ENCODE measurements around the gene FOXR1.
A peak's percentile ranks its signal among the peaks of the same experiment; 100 is the strongest.

Gene FOXR1

GRCh38 chr11:118971646-118972045 lies at the start of gene FOXR1:
TSS of gene FOXR1 (plus strand) at chr11:118971761. CDS start at chr11:118971932, 171 bp downstream.
- no peak for DNase-seq (ENCODE audit: low read depth)

DNA sequence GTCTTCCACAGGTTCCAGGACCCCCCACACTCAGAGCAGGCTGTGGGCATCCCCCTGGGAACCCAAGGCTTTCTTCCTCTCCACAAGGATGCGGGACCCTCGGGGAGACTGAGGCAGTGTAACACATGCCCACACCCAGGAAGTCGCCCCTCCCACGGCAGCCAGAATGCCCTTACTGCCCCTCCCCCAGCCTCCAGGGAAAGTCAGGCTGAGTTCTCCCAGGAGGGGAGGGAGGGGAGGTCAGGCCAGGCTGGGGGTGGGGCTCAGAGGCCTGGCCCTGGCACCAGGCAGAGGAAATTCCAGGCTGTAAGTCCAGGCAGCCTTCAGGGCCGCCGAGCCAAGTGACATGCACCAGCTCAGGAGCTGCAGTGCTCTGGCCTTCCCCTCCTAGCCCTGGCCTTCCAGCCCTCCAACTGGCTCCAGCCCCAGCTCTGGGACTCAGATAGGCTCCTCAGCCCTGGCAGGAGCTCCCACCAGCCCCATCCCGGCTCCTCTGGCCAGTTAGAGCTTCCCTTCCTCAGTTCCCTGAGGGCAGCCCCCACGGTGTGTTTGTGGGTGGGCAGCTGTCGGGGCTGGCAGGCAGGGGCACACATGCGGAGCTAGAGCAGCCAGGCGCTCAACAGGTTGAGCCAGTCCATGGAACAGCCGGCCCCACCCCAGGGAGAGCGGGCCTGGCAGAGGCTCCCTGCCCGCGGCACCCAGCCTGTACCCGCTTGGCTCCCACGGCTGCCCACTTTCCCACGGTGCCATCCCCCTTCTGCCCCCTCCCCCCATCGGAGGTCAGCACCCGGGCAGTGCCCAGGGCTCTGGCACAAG lies 49.4 kb upstream of the FOXR1 start:
- no peak for DNase-seq (ENCODE audit: low read depth)

DNA sequence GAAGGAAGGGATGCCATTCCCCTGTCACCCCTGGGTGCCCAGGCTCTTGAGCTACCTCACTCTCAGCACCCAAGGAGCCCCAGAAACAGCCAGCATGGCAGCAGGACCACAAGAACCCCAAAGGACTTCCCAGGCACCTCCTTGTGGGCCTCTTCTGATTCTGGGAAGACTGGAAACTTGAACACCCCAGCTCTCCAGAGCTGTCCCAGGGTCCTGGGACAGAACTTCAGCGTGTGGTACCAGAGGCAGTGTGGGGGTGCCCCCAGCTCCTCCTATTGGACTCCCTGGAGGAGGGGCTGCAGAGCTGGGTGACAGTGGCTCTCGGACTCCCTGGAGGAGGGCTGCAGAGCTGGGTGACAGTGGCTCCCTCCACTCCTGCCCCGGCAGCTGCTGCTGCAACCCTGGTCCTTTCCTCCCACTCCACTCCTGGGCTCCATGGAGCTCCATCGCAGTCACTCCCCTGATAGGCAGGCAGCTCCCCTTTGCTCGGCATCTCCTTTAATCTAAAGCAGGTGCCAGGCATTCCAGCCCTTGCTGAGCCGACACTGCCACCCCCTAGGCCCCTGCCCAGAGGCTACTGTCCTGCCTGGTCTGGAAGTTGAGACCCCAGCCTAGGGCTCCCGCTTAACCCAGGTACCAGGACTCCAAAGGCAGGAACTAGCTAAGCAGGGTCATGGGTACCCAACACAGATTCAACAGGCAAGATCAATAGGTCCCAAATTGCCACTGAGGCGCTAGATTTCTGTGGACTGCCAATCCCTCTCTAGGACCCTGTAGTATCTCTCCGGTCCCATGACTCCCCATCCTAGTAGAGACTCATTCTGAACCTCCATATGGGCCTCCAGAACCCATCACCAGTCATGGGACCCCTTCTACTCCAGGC lies 48.6 kb upstream of the FOXR1 start:
- DNase-seq (ENCODE audit: low read depth), result no peak

DNA sequence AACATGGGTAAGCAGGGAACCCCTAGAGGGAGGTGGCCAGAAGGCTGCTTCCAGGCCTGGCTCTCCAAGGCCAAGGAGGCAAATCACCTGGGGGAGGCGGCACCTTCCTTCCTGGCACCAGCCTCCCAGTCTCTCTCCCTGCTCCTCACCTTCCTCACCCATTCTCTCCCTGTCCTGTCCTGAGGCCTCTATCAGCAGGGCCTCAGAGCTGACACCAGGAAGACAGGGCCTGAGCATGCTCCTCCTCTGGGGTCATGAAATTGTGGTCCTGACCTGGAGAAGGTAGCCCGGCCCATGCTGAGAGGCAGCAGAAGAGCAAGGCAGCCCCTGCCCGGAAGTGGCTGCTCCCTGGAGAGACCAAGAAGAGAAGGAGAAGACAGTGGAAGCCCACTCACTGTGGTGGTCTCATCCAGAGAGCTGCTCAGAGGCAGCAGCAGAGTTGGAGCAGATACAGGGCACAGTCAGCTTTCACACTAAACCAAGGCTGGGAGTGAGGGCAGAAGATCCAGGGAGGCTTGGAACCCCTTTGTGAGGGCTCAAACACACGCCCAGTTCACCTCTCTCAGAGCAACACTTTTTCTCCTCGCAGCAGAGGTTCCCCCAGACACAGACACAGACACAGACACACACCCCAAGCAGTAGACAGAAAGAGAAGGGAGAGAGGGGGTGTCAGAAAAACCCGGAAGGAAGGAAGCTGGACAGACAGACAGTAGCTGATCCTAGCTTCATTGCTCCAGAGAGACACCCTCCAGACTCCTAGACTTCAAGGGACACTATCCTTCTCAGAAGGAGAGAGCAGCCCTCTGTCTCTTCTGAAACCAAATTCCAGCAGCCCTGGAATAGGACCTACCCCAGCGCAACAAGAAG lies 47.6 kb upstream of the FOXR1 start:
- DNase-seq (ENCODE audit: low read depth), result no peak

DNA sequence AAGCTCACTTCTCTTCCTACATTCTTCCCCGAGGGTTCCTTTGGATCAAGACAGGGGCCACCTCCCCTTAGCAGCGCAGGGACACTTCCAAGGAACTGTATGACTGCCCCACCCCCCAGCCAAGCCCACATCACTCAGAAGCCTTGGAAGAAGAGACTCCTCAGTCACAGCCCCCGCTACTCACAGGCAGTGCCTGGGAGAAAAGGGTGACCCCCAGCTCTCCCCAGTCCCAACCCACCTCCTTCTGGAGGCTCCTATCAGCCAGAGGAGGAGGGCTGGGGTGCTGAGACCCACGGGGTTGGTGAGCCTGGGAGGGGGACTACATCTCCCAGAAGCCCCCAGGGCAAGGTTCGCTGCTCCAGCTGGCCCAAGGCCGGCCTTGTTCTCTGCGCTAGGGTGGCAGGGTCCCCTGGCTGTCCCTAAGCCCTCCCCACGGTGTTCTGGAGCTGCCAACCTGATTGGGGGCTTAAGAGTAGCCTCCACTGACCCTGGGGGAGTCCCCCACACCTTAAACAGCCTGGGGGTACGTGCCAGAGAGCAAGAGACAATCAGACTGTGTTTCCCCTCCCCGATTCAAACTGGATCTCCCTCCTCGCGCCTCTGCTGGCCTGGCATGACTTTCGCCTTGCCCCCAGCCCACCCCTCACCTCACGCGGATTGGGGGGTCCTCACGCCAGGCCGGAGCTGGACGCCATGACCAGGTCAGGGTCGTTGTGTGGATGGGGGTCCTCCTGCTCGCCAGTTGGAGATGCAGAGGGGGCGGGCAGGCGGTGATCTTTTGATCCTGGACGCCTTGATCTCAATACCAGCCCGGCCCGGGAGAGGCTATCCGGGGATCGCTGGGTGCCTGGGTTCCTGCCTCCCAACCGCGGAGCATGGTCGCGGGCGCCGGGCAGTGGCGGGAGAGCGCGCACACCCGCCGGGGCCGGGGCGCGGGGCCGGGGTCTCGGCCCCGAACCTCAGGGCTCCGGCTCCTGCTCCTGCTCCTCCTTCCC lies 46.7 kb upstream of the FOXR1 start:
- DNase-seq (ENCODE audit: low read depth), result no peak

DNA sequence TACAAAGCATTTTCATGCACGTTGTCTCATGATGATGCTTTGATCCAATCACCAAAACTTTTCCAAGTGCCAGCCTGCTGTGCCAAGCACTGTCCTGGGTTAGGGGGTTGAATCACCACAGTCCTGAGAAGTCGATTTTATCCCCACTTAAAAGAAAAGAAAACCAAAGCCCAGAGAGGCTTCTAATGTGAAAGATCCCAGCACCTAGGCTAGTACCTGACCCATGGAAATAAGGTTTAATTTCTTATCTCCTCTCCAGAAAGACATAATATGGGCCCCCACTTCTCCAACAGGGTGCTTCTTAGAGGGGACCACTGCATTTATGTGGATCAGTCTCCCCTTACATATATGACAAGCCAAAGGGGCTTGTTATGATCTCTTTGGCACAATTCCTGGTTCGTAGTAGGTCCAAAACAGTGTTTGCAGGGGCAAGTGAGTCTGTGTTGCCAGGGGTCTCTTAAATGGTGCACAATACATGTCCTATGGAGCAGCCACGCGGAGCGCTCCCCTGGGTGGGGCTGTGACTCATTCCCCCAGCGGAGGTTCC lies 43.9 kb upstream of the FOXR1 start:
- no peak for DNase-seq (ENCODE audit: low read depth)

DNA sequence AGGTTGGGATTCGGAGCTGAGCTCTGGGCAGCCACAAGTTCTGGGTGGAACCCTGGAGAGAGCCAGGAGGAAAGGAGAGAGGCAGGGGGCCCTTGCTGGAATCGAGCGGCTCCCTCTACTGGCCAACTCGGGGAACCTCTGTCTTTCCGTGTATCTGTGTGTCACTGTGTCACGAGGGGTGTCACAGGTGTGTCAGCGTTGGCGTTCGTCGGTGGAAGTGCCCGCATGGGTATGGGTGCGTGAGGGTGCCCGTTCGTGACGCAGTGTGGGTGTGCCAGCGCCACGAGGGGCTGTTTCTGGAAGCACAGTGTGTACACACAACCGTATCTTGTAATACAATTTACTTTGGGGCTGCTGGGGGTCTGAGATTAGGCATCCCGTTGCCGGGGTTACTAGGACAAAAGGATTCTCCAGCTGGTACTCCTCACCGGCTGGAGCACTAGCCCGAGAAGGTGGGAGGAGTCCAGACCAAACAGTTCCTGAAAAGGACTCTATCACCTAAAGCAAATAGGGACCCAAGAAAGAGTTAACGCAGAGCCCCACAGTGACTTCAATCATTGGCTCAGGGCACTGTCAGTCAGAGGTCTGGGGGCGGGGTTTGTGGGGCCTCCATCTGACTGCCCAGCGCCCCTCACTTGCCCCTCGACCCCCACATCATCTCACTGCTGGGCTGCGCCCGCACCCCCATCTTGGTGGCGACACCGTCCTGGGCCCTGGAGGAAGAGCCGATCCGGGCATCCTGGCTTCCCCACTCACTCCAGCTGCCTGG lies 43.3 kb upstream of the FOXR1 start:
- peak; percentile 83 for DNase-seq (ENCODE audit: low read depth)

DNA sequence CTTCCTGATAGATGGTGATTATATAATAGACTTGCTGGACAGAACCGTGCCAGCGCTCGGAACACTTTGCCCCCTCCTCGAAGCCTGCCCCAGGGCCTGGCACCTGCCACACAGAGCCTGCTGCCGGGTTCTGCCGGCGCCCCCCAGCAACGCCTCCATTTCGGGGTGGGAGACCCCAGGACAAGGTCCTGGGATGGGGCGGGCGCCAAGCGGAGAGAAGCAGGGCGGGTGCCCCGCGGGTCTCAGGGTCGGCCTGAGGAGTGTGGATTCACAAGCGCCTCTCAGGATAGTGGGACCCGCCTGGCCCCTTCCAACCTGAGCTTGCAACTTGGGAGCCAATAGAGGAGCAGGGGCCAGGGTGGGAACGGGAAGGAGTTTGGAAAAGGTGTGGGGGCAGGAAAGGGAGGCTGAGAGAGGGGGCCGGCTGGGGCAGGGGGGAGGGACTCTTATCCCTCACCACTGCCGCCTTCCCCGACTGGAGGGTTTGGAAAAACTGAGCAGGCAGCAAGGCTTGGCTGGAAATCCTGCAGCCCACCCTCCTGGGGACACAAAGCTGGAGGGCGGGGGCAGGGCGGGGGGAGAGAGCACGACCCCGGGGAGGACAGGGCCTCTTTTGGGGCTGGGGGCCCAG lies 42.6 kb upstream of the FOXR1 start:
- no peak for DNase-seq (ENCODE audit: low read depth)

- DNase-seq (ENCODE audit: low read depth), result peak; percentile 61
These were observed 42.0 kb upstream of the FOXR1 start for GRCh38 chr11:118929501-118930093.

GRCh38 chr11:118930094-118930712 lies 41.4 kb upstream of the FOXR1 start:
- peak; percentile 69 for DNase-seq (ENCODE audit: low read depth)

GRCh38 chr11:118931571-118931970 lies 40.0 kb upstream of the FOXR1 start:
- DNase-seq (ENCODE audit: low read depth), result no peak

DNA sequence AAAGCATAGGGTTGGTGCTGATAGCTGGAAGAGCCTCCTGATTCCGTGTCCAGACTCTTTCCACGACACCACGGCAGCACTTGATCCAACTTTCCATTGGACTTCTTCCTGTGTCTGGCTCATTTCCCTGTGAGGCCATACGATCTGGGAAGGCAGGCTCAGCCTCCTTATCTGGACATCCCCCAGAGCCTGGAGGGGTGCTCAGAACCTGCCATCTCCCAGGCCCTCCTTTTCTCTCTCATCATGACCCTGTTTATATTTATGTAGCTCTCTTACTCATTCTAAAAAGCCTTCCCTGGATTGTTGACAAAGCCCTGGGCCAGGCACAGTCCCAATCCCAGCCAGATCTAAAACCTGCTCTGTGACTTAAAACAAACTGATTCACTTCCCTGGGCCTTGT lies 38.1 kb upstream of the FOXR1 start:
- no peak for DNase-seq (ENCODE audit: low read depth)

- DNase-seq (ENCODE audit: low read depth), result no peak
These were observed 36.2 kb upstream of the FOXR1 start for GRCh38 chr11:118935376-118935775.

- DNase-seq (ENCODE audit: low read depth), result no peak
These were observed 32.8 kb upstream of the FOXR1 start for GRCh38 chr11:118938491-118939403.

- no peak for DNase-seq (ENCODE audit: low read depth)
These were observed 32.1 kb upstream of the FOXR1 start for GRCh38 chr11:118939404-118939915.

- no peak for DNase-seq (ENCODE audit: low read depth)
These were observed 31.5 kb upstream of the FOXR1 start for GRCh38 chr11:118939953-118940598.

DNA sequence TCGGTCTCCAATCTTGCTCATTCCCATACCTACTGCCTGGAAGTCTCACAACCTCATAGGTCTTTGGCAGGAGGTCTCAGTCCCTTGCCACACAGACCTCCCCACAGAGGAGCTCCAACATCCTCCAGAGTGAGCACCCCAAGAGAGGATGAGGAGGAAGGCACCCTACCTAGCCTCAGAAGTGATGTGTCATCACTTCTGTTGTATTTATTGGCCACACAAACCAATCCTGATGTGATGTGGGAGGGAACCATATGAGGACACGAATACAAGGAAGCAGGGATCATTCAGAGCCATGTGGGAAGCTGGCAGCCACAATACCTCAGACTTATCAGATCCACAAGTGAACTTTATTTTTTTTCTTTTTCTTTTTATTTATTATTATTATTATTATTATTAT lies 24.5 kb upstream of the FOXR1 start:
- no peak for DNase-seq (ENCODE audit: low read depth)
